H1 (cell line): ENCODE measurements around the gene TAS2R13. TPM values are rescaled to one million over a fixed set of nuclear protein-coding genes. Genes with fewer than 3 reads are reported as not detected.

Source experiments
- KDM5A ChIP-seq: fragments of 200-600 bp; IDR thresholded peaks from 2 replicates; pipeline ENCODE4 v1.7.1; 2012; ENCODE audit warnings: mild to moderate bottlenecking, low read length, inconsistent platforms, mixed read lengths
- NRF1 ChIP-seq: IDR thresholded peaks from 2 replicates; pipeline ENCODE4 v1.6.1; 2011; ENCODE audit warnings: mild to moderate bottlenecking, low read depth, low read length, improper control_type of control experiment
- RNF2 ChIP-seq: fragments of 200-900, 300-1000 bp; sonication (generic); IDR thresholded peaks from 2 replicates; pipeline ENCODE4 v1.7.1; 2016; ENCODE audit warnings: borderline replicate concordance, low read depth, mild to moderate bottlenecking, antibody characterized with exemption, low read length; ENCODE audit not compliant: poor library complexity, severe bottlenecking; ENCODE audit errors: missing control alignments
- SAP30 ChIP-seq: fragments of 300-600 bp; sonication (generic); IDR thresholded peaks from 2 replicates; pipeline ENCODE4 v1.7.1; 2012; ENCODE audit warnings: low read length, moderate library complexity, mild to moderate bottlenecking, inconsistent platforms; ENCODE audit not compliant: insufficient read depth, insufficient replicate concordance
- polyA plus RNA-seq, 7 experiments: library from polyadenylated mRNA; depleted of rRNA in 3 of 7; stranded (reverse) in 5 of 7; unstranded in 2 of 7; fragments of >200 nt in 5 of 7; fragments of 200-250 nt in 2 of 7; gene quantifications; 1 replicate in 5 of 7; 2 replicates in 1 of 7; 4 replicates in 1 of 7; pipeline versions ENCODE4 v1.2.1 to v1.2.3, GENCODE V29; 2011 to 2013; ENCODE audit warnings: missing spikeins in 2 of 7, mixed read lengths in 2 of 7
- total RNA-seq: library from RNA; stranded (reverse); fragmentation: NEBNext Ultra II Directional; extraction: Animal tissue kit (Norgen Biotek cat#: 25700); gene quantifications from 2 replicates; pipeline ENCODE4 v1.2.1, GENCODE V29; 2021
- TF ChIP-seq, protein P1 (sequence below): IDR thresholded peaks from 2 replicates; pipeline ENCODE4 v1.6.1; 2012; ENCODE audit warnings: low read length, inconsistent platforms

The TAS2R13 gene
- total and polyA plus RNA-seq, 2 of the 8 experiments (the other 6 are each of a cell fraction or from before 2014, with no cell fraction given): 0.09 to 0.17 TPM

GRCh38 chr12:10939163-10939562 is 29.8 kb upstream of the TAS2R13 start, which contains the start of gene TAS2R14 (continued):
- no peak for TF ChIP-seq RNF2
- TF ChIP-seq, protein P1, sequence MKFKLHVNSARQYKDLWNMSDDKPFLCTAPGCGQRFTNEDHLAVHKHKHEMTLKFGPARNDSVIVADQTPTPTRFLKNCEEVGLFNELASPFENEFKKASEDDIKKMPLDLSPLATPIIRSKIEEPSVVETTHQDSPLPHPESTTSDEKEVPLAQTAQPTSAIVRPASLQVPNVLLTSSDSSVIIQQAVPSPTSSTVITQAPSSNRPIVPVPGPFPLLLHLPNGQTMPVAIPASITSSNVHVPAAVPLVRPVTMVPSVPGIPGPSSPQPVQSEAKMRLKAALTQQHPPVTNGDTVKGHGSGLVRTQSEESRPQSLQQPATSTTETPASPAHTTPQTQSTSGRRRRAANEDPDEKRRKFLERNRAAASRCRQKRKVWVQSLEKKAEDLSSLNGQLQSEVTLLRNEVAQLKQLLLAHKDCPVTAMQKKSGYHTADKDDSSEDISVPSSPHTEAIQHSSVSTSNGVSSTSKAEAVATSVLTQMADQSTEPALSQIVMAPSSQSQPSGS: no peak
- TF ChIP-seq SAP30: no peak
- TF ChIP-seq KDM5A: no peak
- TF ChIP-seq NRF1: no peak
